Epidermal melanocyte (primary cell): ENCODE data around the gene KANK4.
"Not testable (repeated sequence)": the region's sequence is repeated elsewhere in the genome, so short reads cannot be mapped to it uniquely, and the experiment has no call there.

Experiments
- DNase-seq: peaks from one replicate; pipeline ENCODE4 v3.0.0; 2011; ENCODE audit warnings: low spot score; ENCODE audit not compliant: insufficient read length

Gene KANK4

GRCh38 chr1:62240651-62241370 lies 78.4 kb downstream of the KANK4 start:
- no peak for DNase-seq

DNA sequence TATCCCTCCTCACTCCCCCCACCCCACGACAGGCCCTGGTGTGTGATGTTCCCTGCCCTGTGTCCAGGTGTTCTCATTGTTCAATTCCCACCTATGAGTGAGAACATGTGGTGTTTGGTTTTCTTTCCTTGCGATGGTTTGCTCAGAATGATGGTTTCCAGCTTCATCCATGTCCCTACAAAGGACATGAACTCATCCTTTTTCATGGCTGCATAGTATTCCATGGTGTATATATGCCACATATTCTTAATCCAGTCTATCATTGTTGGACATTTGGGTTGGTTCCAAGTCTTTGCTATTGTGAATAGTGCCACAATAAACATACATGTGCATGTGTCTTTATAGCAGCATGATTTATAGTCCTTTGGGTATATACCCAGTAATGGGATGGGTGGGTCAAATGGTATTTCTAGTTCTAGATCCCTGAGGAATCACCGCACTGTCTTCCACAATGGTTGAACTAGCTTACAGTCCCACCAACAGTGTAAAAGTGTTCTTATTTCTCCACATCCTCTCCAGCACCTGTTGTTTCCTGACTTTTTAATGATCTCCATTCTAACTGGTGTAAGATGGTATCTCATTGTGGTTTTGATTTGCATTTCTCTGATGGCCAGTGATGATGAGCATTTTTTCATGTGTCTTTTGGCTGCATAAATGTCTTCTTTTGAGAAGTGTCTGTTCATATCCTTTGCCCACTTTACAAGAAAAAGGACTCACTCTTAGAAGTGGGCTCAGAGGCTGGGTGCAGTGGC lies 79.4 kb downstream of the KANK4 start:
- not testable (repeated sequence) for DNase-seq

GRCh38 chr1:62238507-62238906 lies 80.7 kb downstream of the KANK4 start:
- no peak for DNase-seq

DNA sequence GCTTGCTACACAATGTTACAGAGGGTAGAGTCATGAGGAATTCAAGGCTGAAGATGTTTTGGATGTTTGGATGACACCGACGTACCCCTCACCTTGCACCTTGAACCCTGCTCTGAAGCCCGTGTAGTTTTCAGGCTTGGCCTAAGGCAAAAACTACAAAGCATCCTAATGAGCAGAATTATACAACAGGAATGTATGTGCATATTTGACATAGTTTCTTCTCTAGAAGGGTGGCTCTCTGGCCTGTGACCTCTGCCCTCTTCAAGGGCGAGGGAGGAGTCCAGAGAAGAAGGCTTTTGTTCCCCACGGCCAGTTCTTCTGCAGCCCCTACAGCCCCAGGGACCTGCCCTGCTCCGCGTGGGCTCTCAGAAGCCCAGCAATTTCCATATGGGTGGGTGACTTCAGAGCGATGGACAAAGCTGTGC lies 81.3 kb downstream of the KANK4 start:
- DNase-seq: no peak

GRCh38 chr1:62237361-62237760 lies 81.9 kb downstream of the KANK4 start:
- no peak for DNase-seq

- DNase-seq: no peak
Measured at GRCh38 chr1:62235576-62235975, 83.7 kb downstream of the KANK4 start.

- DNase-seq: no peak
Measured at GRCh38 chr1:62234688-62235087, 84.5 kb downstream of the KANK4 start.

- no peak for DNase-seq
Measured at GRCh38 chr1:62233926-62234450, 85.2 kb downstream of the KANK4 start.

DNA sequence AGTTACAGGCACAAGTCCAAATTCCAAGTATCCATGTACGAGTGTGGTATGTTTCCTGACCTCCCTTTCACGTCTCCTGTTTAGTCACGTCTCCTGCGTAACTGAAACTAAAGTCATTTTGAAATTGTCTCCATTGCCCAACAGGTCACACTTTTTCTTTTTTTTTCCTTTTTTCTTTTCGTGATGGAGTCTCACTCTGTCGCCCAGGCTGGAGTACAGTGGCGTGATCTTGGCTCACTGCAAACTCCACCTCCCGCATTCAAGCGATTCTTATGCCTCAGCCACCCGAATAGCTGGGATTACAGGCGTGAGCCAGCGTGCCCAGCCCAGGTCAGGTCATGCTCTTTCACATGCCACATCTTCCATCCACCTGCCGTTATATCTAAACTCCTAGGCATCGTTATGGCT lies 86.4 kb downstream of the KANK4 start:
- no peak for DNase-seq

- DNase-seq: no peak
Measured at GRCh38 chr1:62230718-62231117, 88.5 kb downstream of the KANK4 start.

DNA sequence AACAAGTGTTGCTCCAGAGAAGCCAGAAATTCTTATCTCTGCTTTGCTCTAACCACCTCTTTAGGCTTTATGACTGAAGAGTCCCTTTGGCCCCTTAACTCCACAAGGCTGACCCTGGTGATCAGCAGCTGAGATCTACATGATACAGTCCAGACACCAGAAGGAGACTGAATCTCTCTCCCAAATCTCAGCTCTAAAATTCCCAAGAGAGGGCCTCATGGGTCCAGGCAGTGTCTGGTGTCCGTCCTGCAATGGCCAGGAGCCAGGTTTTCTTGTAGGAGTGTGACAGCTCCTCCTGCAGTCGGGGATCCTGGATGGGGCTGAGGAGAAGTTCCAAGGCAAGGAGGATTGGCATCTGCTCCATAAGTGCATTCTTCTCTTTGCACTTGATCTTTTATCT lies 89.3 kb downstream of the KANK4 start:
- no peak for DNase-seq

DNA sequence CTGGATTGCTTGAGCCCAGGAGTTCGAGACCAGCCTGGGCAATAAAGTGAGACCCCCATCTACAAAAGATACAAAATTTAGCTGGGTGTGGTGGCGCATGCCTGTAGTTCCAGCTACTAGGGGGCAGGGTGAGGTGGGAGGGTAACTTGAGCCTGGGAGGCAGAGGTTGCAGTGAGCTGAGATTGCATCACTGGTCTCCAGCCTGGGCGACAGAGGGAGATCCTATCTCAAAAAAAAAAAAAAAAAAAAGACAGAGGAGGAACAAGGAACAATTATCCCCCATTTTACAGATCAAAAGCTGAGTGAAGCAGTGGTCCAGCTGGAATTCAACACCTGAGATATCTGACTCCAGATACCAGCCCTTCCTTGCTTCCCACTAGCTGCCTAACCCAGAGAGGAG lies 89.8 kb downstream of the KANK4 start:
- DNase-seq: no peak

GRCh38 chr1:62228883-62229187 lies 90.4 kb downstream of the KANK4 start:
- no peak for DNase-seq

GRCh38 chr1:62228136-62228882 lies 90.9 kb downstream of the KANK4 start:
- DNase-seq: no peak

- no peak for DNase-seq
Measured at GRCh38 chr1:62227496-62227895, 91.7 kb downstream of the KANK4 start.

GRCh38 chr1:62224182-62224581 lies 95.1 kb downstream of the KANK4 start:
- DNase-seq: no peak

GRCh38 chr1:62222321-62222720 lies 96.9 kb downstream of the KANK4 start:
- no peak for DNase-seq

- no peak for DNase-seq
Measured at GRCh38 chr1:62221171-62221570, 98.1 kb downstream of the KANK4 start.

DNA sequence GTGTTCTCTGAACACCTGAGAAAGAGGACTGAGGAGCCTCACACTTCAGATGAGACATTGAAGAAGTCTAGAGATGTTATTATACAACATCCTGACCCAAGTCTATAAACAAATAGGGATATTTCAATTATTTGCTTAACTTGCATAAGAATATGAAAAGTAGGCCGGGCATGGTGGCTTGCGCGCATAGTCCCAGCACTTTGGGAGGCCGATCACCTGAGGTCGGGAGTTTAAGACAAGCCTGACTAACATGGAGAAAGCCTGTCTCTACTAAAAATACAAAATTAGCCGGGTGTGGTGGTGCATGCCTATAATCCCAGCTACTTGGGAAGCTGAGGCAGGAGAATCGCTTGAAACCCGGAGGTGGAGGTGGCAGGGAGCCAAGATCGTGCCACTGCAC lies 98.8 kb downstream of the KANK4 start:
- DNase-seq: not testable (repeated sequence)

- DNase-seq: no peak
Measured at GRCh38 chr1:62218604-62219003, 100.6 kb downstream of the KANK4 start.

GRCh38 chr1:62213075-62213914 lies 105.9 kb downstream of the KANK4 start:
- no peak for DNase-seq
